Heart left ventricle (tissue), 16 donors: ENCODE results near the gene PERM1. TPM values are rescaled to one million over a fixed set of nuclear protein-coding genes. Genes with fewer than 3 reads are reported as not detected.

ENCODE experiments used
- ATAC-seq, 4 donors: fragments of 200-7000 bp; cut with Tn5 transposase; one replicate each; pipeline ENCODE4 v1.9.1; 2020 to 2022; ENCODE audit warnings: moderate library complexity in 4 of 4, mild to moderate bottlenecking in 3 of 4, moderate number of reproducible peaks in 1 of 4
- DNase-seq, 5 donors: peaks; one replicate each; pipeline ENCODE4 v3.0.0-alpha.2; 2020
- H3K27ac ChIP-seq, 12 donors: fragments of 200-600 bp; sonication (generic) in 4 of 12; one replicate each; pipeline versions ENCODE4 v1.5.0 to v1.8.0; 2016 to 2022; ENCODE audit warnings: mild to moderate bottlenecking in 2 of 12
- H3K27me3 ChIP-seq, 9 donors: fragments of 200-600 bp; sonication (generic) in 2 of 9; one replicate each; pipeline versions ENCODE4 v1.5.1 to v1.8.0; 2016 to 2022; ENCODE audit warnings: mild to moderate bottlenecking in 3 of 9
- H3K36me3 ChIP-seq, 9 donors: fragments of 200-600 bp; sonication (generic) in 2 of 9; one replicate each; pipeline versions ENCODE4 v1.5.0 to v1.8.0; 2018 to 2022; ENCODE audit warnings: mild to moderate bottlenecking in 2 of 9
- H3K4me1 ChIP-seq, 12 donors: fragments of 200-600 bp; sonication (generic) in 4 of 12; one replicate each; pipeline versions ENCODE4 v1.5.0 to v1.8.0; 2016 to 2022; ENCODE audit warnings: mild to moderate bottlenecking in 3 of 12
- H3K4me3 ChIP-seq, 12 donors: fragments of 200-600 bp; sonication (generic) in 4 of 12; one replicate each; pipeline versions ENCODE4 v1.5.0 to v1.8.0; 2017 to 2022; ENCODE audit warnings: mild to moderate bottlenecking in 9 of 12, moderate library complexity in 4 of 12
- H3K9me3 ChIP-seq, 12 donors: fragments of 200-600 bp; sonication (generic) in 4 of 12; one replicate each; pipeline versions ENCODE4 v1.5.0 to v1.8.0; 2016 to 2022; ENCODE audit warnings: mild to moderate bottlenecking in 1 of 12
- CTCF ChIP-seq, 12 donors: fragments of 200-600 bp; sonication (generic) in 4 of 12; IDR thresholded peaks; one replicate each; pipeline versions ENCODE4 v1.5.0 to v1.8.0; 2018 to 2022; ENCODE audit warnings: antibody characterized with exemption in 12 of 12, mild to moderate bottlenecking in 5 of 12
- POLR2A ChIP-seq, 2 donors: fragments of 450-650 bp; IDR thresholded peaks; one replicate each; pipeline ENCODE4 v1.6.1; 2017; ENCODE audit warnings: antibody characterized with exemption in 2 of 2, mild to moderate bottlenecking in 2 of 2, moderate library complexity in 2 of 2
- WGBS, 4 donors: extraction: QIAGEN DNeasy Blood & Tissue Kit in 2 of 4; methylation state at CpG; one replicate each; pipeline versions ENCODE4 v1.1.5 to v1.1.7; 2013 to 2018; 5-methylcytosine and 5-hydroxymethylcytosine counted together
- intact Hi-C, 10 donors: fragments of 100-400 bp; cut with DNase I; formaldehyde crosslinking; loops; one replicate each; pipeline versions ENCODE4 v1.11.1 to v1.14.2; 2022
- polyA plus RNA-seq, 2 donors: library from polyadenylated mRNA; stranded (reverse); fragments of 200-250 nt; gene quantifications; one replicate each; pipeline ENCODE4 v1.2.3, GENCODE V29; 2013
- total RNA-seq, 9 donors: library from RNA; depleted of rRNA in 2 of 9; stranded (reverse); fragments of >200 nt in 2 of 9; fragmentation: NEBNext Ultra II Directional in 3 of 9; extraction: Animal tissue kit (Norgen Biotek cat#: 25700) in 3 of 9; gene quantifications; one replicate each; pipeline versions ENCODE4 v1.1.0 to v1.2.4, GENCODE V29; 2016 to 2023
- donor health status: ischemic (EF 13 %, LVEDD 7.1; RV severe dilation, severe dysfunction).
- donor health status: healthy with polysubstance abuse.
- donor health status: DM: no; HTN: yes; CAD: no.
- donor health status: DM: no; HTN: no; CAD: no.
- donor health status: ischemic (EF 25% LVEDD 6.9; RV normal size, moderate dysfunction).
- donor health status: ischemic (EF 25% LVEDD 5.7; RV mildly dilated, moderate dysfunction).
- donor health status: healthy.
- donor health status: DM: yes; HTN: yes; CAD: no.
- donor health status: ischemic (EF 35%, LVEDD 5.7; RV mildly dilated, moderate dysfunction).
- donor health status: nonischemic (EF 11% LVEDD 7.7; RV severe dilation, severe dysfunction).
- donor health status: DM: yes; HTN: yes; CAD: no.
- donor health status: PGD.
- donor health status: ischemic (EF 29% LVEDD 5.4; RV normal size, mild dysfunction).
- donor health status: nonischemic (EF 23%, LVEDD 6.1; RV moderate dilation, normal function).

The PERM1 gene
- total and polyA plus RNA-seq, 11 donors, result 52.8 to 353 (median 104) TPM

DNA sequence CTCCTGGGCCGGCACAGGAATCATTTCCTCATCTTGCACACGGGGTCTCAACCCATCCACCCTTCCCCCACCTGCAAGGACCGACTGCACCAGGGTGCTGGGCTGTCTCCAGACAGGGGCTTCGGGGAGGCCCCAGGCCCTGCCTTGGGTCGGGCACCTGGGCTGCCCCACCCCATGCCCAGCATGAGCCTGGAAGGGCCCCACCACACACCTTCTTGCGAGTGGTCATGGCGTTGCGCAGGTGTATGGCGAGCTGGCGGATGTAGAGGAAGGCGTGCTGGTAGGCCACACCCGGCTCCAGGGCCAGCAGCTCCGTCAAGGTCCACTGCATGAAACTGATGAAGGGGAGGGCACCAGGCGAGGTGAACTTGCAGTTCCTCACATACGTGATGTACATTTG, 29.7 kb downstream of the PERM1 start:
- DNase-seq, result no peak
- 86 to 94% (median 91%) methylated on average over 14 to 15 of the region's 15 CpGs for WGBS, 4 donors
- peaks cover 0 to 3% (median under 1%) of the 10 kb centered on the region in 12 donors for H3K4me1 ChIP-seq
- H3K27me3 ChIP-seq, result no peaks in the 10 kb centered on the region
- intact Hi-C loops, result loop anchor here in 2 of 10 donors (5.0 to 10.0 kb wide), 2 partner anchors 40 to 47 kb away; no protein-coding TSS in a partner anchor
- peaks cover 0 to 99% (median 95%) of the 10 kb centered on the region in 9 donors for H3K36me3 ChIP-seq
- TF ChIP-seq POLR2A (IDR thresholded peaks at IDR 0.05) (no peak), CTCF (IDR thresholded peaks at IDR 0.05) (no peak)
- no peak overlapping the region for H3K4me3 ChIP-seq
- ATAC-seq, result no peak
- no peak overlapping the region for H3K27ac ChIP-seq
- no peaks in the 10 kb centered on the region for H3K9me3 ChIP-seq

GRCh38 chr1:951364-951763, 30.5 kb downstream of the PERM1 start:
- Histone ChIP-seq H3K27me3 (no peaks in the 10 kb centered on the region), H3K9me3 (no peaks in the 10 kb centered on the region), H3K4me3 (no peak overlapping the region), H3K4me1 (no peaks in the 10 kb centered on the region), H3K36me3 (peaks cover 0 to 99% (median 93%) of the 10 kb centered on the region in 9 donors), H3K27ac (no peak overlapping the region)
- DNase-seq, result no peak
- TF ChIP-seq CTCF (IDR thresholded peaks at IDR 0.05), result peak in 4 of 12 donors; percentile 12 to 22 (median 14)
- TF ChIP-seq POLR2A (IDR thresholded peaks at IDR 0.05), result no peak
- intact Hi-C loops, result loop anchor here in 2 of 10 donors (5.0 to 10.0 kb wide), 2 partner anchors 39 to 47 kb away; no protein-coding TSS in a partner anchor
- WGBS, 4 donors, result 71 to 75% (median 72%) methylated on average over 6 of the region's 6 CpGs
- no peak for ATAC-seq

DNA sequence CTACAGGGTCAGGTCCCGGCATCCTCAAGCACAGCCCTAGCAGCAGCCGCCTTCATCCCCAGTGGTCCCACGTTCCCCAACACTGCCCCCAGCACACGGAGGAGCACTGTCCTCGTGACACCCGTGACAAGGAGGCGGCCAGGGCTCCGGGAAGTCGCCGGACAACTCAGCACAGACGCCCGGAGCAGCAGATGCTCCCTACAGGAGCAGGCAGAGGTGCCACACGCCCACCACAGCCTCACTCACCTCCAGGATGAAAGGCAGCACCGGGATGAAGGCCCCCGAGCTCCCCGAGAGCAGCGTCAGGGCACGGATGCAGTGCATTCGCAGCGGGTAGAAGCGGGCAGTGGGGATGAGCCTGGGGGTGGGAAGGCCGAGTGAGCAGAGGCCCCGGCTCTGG, 31.0 kb downstream of the PERM1 start:
- no peaks in the 10 kb centered on the region for H3K4me1 ChIP-seq
- TF ChIP-seq POLR2A (IDR thresholded peaks at IDR 0.05) (no peak), CTCF (IDR thresholded peaks at IDR 0.05) (no peak)
- H3K27ac ChIP-seq, result no peak overlapping the region
- ATAC-seq (no peak), DNase-seq (no peak)
- no peaks in the 10 kb centered on the region for H3K9me3 ChIP-seq
- WGBS, 4 donors, result 92 to 95% (median 94%) methylated on average over 18 to 23 of the region's 23 CpGs
- no peak overlapping the region for H3K4me3 ChIP-seq
- peaks cover 0 to 99% (median 93%) of the 10 kb centered on the region in 9 donors for H3K36me3 ChIP-seq
- intact Hi-C loops, result loop anchor here in 2 of 10 donors (5.0 to 10.0 kb wide), 2 partner anchors 39 to 46 kb away; no protein-coding TSS in a partner anchor
- H3K27me3 ChIP-seq, result no peaks in the 10 kb centered on the region

DNA sequence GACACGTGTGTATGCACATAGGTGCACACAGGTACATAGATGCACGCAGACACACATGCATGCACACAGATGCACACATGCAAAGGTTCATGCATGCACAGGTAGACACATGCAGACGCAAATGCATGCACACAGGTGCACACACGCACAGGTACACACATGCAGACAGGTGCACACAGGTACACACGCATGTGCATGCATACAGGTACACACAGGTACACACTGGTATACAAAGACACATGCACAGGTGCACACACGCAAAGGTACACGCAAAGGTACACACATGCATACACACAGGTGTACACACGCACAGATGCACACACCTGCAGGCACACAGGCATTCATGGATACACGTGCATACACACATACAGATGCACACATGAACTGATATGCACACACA, 31.6 kb downstream of the PERM1 start:
- Histone ChIP-seq H3K27ac (no peak overlapping the region), H3K4me1 (no peaks in the 10 kb centered on the region), H3K4me3 (no peak overlapping the region), H3K27me3 (no peaks in the 10 kb centered on the region), H3K9me3 (no peaks in the 10 kb centered on the region), H3K36me3 (peaks cover 0 to 99% (median 91%) of the 10 kb centered on the region in 9 donors)
- TF ChIP-seq CTCF (IDR thresholded peaks at IDR 0.05), result no peak
- TF ChIP-seq POLR2A (IDR thresholded peaks at IDR 0.05), result no peak
- DNase-seq (no peak), ATAC-seq (no peak)
- WGBS, 4 donors, result 85 to 94% (median 91%) methylated on average over 9 of the region's 9 CpGs
- intact Hi-C loops, result loop anchor here in 2 of 10 donors (5.0 to 10.0 kb wide), 2 partner anchors 38 to 45 kb away; no protein-coding TSS in a partner anchor
